Measurements from ENCODE around the gene SMKR1. TPM values are rescaled to one million over a fixed set of nuclear protein-coding genes. Genes with fewer than 3 reads are reported as not detected.

SMKR1 gene
- total RNA-seq, 1 experiment from 2014 or later: 2.2 TPM

Other genes with a start within 250 kb of the SMKR1 start
- 9.2 and 9.6 TPM in 2 replicates for gene STRIP2, start 68.1 kb upstream of the SMKR1 start, total RNA-seq (2014; rRNA removed; shearing (Covaris generic))
- 10.7 and 15.7 TPM in 2 replicates for gene NRF1, start 109.2 kb downstream of the SMKR1 start, total RNA-seq (2014; rRNA removed; shearing (Covaris generic))